Amniotic epithelial cell (primary cell): Measurements from ENCODE around the gene KCNK7.

Source experiments
- DNase-seq: peaks from one replicate; pipeline ENCODE4 v3.0.0-alpha.2; 2010; ENCODE audit warnings: low read depth

Gene KCNK7

GRCh38 chr11:65627202-65627601 lies 31.6 kb upstream of the KCNK7 start:
- no peak for DNase-seq

- peak; percentile 37 for DNase-seq
Measured at GRCh38 chr11:65625628-65626342, 30.2 kb upstream of the KCNK7 start.

DNA sequence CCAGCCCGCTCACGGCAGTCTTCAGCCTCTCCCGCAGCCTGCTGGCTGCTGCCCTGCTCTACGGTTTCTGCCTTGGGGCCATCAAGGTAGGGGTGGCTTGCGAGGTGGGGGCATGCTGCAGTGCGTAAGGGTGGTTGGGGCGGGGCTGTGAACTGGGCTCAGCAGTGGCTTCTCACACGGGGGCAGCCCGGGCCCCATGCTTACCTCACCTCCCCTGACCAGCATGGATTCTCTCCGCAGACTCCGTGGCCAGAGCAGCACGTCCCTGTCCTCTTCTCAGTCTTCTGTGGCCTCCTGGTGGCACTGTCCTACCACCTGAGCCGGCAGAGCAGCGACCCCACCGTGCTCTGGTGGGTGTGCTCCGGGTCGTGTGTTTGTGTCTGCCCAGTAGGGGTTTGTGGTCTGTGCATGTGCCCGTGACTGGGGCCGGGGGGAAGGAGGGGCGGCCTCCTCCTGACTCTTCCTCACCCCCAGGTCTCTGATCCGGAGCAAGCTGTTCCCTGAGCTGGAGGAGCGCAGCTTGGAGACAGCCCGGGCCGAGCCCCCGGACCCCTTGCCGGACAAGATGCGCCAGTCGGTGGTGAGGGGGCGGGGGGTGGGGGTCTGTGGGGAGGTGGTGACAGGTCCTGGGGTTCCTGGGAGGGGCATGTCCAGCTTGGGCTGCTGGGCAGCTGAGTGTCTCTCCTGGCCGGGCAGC lies 29.5 kb upstream of the KCNK7 start:
- DNase-seq, result no peak

GRCh38 chr11:65623852-65624616 lies 28.4 kb upstream of the KCNK7 start:
- no peak for DNase-seq

GRCh38 chr11:65623177-65623576 lies 27.6 kb upstream of the KCNK7 start:
- no peak for DNase-seq

DNA sequence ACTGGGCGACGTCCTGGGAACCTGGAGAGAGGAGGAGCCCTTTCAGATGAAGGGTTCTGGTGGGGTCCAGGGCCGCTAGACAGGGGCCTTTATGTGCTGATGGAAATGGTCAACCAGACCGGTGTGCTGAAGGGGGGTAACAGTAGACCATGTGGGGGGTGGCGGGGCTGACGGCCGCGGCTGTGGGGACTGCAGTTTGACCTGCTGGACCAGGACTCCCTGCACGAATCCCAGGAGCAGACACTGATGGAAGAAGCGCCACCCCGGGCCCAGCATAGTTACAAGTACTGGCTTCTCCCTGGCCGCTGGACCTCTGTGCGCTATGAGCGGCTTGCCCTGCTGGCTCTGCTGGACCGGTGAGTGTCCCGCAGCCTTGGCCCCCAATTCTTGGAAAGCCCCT lies 26.4 kb upstream of the KCNK7 start:
- no peak for DNase-seq

GRCh38 chr11:65621460-65621859 lies 25.9 kb upstream of the KCNK7 start:
- no peak for DNase-seq

DNA sequence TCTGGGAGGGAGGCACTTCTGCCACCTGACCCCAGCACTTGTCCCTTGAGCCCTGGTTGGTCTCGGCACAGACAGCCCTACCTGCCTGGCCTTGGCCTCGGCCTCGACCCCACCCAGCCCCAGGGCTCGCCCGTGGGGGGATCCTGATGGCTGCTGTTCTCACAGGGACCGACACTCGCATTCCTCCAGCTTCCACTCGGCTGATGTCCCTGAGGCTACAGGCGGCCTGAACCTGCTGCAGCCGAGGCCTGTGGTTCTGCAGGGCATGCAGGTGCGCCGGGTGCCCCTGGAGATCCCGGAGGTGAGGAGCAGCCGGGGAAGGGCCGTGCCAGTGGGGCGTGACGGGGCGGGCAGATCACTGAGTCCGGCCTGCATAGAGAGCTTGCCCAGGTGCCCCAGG lies 25.1 kb upstream of the KCNK7 start:
- DNase-seq, result no peak

GRCh38 chr11:65619281-65619928 lies 23.8 kb upstream of the KCNK7 start:
- no peak for DNase-seq

DNA sequence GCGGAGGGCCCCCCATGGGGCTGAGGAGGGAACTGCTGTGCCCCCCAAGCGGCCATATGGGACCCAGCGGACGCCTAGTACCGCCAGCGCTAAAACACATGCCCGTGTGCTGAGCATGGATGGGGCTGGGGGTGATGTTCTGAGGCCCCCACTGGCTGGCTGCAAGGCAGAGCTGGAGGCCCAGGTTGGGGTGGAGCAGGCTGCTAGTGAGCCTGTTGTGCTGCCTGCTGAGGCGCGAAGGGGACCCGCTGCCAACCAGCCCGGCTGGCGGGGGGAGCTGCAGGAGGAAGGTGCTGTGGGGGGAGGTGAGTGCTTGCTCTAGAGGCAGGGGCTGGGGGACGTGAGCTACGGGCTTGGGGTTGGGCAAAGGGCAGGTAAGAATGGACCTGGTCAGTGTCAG lies 23.2 kb upstream of the KCNK7 start:
- DNase-seq, result no peak

GRCh38 chr11:65617990-65618751 lies 22.6 kb upstream of the KCNK7 start:
- no peak for DNase-seq

GRCh38 chr11:65617136-65617850 lies 21.7 kb upstream of the KCNK7 start:
- DNase-seq, result no peak

GRCh38 chr11:65616575-65617001 lies 21.0 kb upstream of the KCNK7 start:
- DNase-seq, result no peak

- DNase-seq, result no peak
Measured at GRCh38 chr11:65615950-65616574, 20.5 kb upstream of the KCNK7 start.

DNA sequence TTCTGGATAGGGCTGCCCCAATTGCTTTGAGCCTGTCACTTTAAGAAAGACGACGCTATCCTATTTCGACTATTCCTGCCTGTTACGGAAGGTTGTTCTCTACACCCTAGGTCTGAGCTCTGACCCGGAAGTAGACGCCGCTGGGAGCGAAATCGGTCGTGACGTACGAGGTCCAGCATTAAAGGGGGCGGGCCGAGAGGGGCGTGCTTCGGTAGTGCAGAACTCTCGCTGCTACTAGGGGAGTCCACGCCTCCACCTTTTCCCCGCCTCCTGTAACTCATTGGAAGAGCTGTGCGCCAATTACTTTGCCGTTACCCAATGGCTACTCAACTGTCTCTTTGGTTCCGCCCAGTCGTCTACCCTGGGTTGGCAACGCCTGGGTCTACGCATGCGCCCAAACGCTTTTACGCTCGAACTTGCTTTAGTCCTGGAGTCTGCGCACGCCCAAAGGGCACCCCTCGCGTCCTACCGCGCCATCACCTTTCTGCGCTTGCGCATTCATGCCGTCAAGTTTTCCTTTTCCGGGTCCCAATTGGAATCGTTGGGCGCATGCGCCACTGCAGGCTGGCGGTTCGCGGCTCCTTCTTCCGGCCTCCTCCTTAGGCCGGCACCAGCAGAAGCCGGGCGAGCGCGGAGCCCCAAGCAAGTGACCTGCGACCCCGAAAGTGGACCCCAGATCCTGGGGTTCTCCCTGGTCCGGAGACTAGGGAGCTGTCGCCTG lies 19.8 kb upstream of the KCNK7 start, which contains the start of gene PCNX3:
TSS of gene PCNX3 (plus strand) at position 548 of the 721 bp plus-strand sequence. CDS start 536 bp downstream, outside the sequence.
- DNase-seq, result peak; percentile 100

DNA sequence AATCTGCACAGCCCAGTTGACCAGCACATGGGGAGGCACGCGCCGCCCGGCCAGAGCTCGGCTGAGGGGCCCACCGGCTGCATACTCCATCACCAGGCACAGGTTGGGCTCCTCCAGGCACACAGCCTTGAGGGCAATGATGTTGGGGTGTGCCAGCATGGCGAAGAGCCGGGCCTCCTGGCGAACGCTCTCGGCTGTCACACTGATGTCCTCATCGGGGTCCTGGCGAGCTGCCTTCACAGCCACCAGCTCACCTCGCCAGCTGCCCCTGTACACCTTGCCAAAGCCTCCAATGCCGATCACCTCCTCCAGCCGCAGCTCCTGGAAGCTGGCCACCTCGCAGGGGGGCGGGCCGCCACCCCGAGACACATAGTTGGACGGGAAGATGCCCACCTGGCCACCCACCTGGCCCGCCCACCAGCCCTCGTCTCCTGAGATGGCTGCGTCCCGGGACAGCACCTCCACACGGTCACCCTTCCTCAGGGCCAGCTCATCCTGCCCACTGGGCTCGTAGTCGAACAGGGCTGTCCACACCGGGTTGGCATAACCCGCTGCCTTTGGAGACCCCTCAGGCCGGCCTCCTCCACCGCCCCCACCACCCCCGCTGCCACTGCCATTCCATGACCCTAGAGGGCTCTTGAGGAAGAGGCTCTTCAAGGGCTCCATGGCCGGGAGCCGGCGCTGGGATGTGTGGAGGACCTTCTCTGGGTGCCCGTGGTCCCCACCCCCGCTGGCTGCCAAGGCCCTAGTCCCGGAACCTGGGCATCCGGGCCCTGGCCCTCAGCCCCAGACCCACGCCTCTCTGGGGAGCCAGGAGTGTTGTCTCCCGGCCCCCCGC lies 17.7 kb upstream of the KCNK7 start:
- DNase-seq, result no peak

- no peak for DNase-seq
Measured at GRCh38 chr11:65612691-65613090, 17.1 kb upstream of the KCNK7 start.

DNA sequence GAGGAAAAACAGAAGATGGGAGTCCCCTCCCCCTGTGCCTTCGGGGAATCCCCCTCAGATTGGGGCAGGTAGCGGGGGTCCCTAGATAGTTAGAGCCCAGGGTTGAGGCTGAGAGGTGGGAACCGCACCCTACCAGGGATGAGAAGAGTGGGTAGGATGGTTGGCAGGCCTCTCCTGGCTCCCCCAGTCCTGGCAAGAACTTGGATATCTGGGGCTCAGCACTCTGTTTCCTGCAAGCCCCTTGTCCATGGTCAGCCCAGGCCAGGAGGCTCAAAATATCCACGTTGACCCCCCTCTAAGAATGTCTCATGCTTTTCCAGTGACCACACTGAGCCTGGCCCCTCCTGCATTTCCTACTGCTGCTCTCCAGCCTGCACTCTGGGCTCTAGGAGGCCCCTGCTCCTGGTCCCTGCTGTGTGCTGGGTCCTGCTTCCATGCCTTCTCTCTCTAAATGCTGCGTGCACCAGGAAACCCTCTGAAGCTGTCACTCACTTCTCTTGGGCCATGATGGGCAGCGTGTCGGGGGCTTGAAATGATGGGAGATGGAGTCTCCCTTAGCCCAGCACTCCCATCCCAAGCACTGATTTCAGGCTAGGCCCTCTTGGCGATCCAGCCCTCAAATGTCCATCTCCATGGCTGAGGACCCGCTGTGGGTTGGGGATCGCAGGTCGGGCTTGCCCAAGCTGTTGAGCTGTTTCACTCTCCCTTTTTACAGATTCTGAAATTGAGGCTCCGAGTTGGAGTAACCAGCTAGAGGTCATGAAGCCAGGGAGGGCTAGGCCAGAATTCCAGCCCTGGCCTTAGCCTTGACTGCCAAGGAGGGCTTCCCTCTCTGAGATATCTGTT lies 16.4 kb upstream of the KCNK7 start:
- no peak for DNase-seq
